ENCODE measurements around the gene JAM3.
"Not testable (repeated sequence)": the region's sequence is repeated elsewhere in the genome, so short reads cannot be mapped to it uniquely, and the experiment has no call there.

The JAM3 gene

GRCh38 chr11:134151083-134151747, 82.3 kb downstream of the JAM3 start:
- no peak for DNase-seq

- no peak for DNase-seq
Observed at GRCh38 chr11:134152696-134153095, 83.8 kb downstream of the JAM3 start.

GRCh38 chr11:134153147-134153905, 84.5 kb downstream of the JAM3 start:
- DNase-seq, result no peak

- no peak for DNase-seq
Observed at GRCh38 chr11:134154441-134154840, 85.6 kb downstream of the JAM3 start.

- no peak for DNase-seq
Observed at GRCh38 chr11:134155456-134155855, 86.6 kb downstream of the JAM3 start.

GRCh38 chr11:134155946-134156865, 87.3 kb downstream of the JAM3 start:
- DNase-seq, result no peak

GRCh38 chr11:134157451-134157850, 88.6 kb downstream of the JAM3 start:
- DNase-seq, result no peak

GRCh38 chr11:134158023-134158422, 89.2 kb downstream of the JAM3 start:
- DNase-seq, result no peak

GRCh38 chr11:134159652-134160051, 90.8 kb downstream of the JAM3 start:
- DNase-seq, result no peak

GRCh38 chr11:134164490-134165370, 95.9 kb downstream of the JAM3 start:
- no peak for DNase-seq

GRCh38 chr11:134170177-134170918, 101.5 kb downstream of the JAM3 start:
- DNase-seq, result no peak

- DNase-seq, result no peak
Observed at GRCh38 chr11:134170919-134171281, 102.0 kb downstream of the JAM3 start.

- no peak for DNase-seq
Observed at GRCh38 chr11:134171951-134172350, 103.1 kb downstream of the JAM3 start.

- no peak for DNase-seq
Observed at GRCh38 chr11:134173296-134173695, 104.4 kb downstream of the JAM3 start.

- DNase-seq, result no peak
Observed at GRCh38 chr11:134176284-134176683, 107.4 kb downstream of the JAM3 start.

- no peak for DNase-seq
Observed at GRCh38 chr11:134178032-134178674, 109.3 kb downstream of the JAM3 start.

- DNase-seq, result no peak
Observed at GRCh38 chr11:134181707-134182106, 112.8 kb downstream of the JAM3 start.

GRCh38 chr11:134188092-134188491, 119.2 kb downstream of the JAM3 start:
- not testable (repeated sequence) for DNase-seq

GRCh38 chr11:134196756-134197155, 127.9 kb downstream of the JAM3 start:
- no peak for DNase-seq

GRCh38 chr11:134199531-134199930, 130.7 kb downstream of the JAM3 start:
- no peak for DNase-seq

- DNase-seq, result no peak
Observed at GRCh38 chr11:134200688-134201087, 131.8 kb downstream of the JAM3 start.
